ENCODE data around the gene LPIN1. TPM values are rescaled to one million over a fixed set of nuclear protein-coding genes. Genes with fewer than 3 reads are reported as not detected.

LPIN1 gene
- total and polyA plus RNA-seq, 2 of the 13 experiments (the other 11 are each of a cell fraction or from before 2014, with no cell fraction given), result 9.7 to 19.4 TPM

DNA sequence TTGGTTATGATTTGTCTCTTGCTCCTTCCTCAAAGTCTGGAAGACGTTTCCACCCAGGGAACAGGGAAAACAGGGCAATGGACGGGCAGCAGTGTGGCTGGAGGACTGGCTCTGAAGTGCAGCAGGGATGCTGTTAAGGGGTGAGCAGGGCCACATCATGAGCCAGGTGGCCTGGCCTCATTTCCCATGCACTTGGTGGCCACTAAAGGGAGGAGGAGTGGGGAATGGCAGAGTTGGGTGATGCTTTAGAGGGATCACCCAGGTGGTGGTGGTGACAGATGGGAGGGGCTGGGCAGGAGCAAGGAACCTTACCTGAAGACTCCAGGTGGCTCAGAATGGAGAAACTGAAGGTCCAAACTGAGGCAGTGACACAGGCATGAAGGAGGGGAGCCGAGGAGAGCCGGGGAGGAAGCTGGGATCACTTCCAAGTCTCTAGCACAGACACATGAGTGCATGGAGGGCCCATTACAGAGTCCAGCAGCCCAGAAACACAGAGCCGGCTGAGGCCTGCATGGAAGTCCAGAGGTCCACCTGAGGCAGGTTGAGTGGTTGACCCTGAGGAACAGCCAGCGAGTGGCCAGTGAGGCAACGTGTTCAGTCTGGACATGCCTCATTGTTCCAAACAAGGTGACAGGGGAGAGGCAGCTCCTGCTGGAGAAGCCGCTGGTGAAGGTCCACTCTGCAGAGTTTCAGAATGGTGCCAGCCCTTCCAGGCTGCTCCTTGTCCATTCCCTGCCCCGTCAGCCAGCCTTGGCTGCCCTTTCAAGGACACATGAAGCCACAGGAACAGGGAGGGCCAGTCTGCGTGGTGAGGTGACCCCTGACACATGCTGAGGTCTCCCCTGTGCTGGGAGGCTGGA, 91.7 kb downstream of the LPIN1 start:
- no TSS peak for BruUV-seq (replicated peaks)
- Histone ChIP-seq H3K9ac (ENCODE audit: insufficient read depth, low read depth, low read length) (peak overlapping the region; percentile 6; the same call in 1 of the 2 replicates), H3K9me3 (ENCODE audit: low read length) (peaks cover 5% of the 10 kb centered on the region; the same call in 1 of the 2 replicates), H3K79me2 (ENCODE audit: insufficient read depth, low read length) (no peaks in the 10 kb centered on the region), H2AFZ (ENCODE audit: low read length) (peak overlapping the region; percentile 67), H3K4me2 (ENCODE audit: low read depth, low read length) (peak overlapping the region; percentile 77), H3K27me3 (ENCODE audit: control insufficient read depth in 1 of 2, insufficient read depth in 2 of 2, low read length in 2 of 2) (peaks cover 1 to 12% of the 10 kb centered on the region in 2 experiments; a peak in 2 of 5 replicates), H4K20me1 (ENCODE audit: insufficient read depth, low read length) (no peaks in the 10 kb centered on the region), H3K4me3 (replicated peaks in 1 of 3; ENCODE audit: insufficient read depth in 1 of 3, low read depth in 2 of 3, low read length in 3 of 3) (peak overlapping the region in 1 of 3 experiments; percentile 59; a peak in 2 of 6 replicates), H3K27ac (ENCODE audit: extremely low read length, insufficient read depth, low read length) (no peak overlapping the region), H3K4me1 (ENCODE audit: insufficient read depth, low read length) (peaks cover 32% of the 10 kb centered on the region), H3K36me3 (replicated peaks in 1 of 2; ENCODE audit: control insufficient read depth in 1 of 2, insufficient read depth in 2 of 2, low read length in 2 of 2) (no peaks in the 10 kb centered on the region)
- 13% methylated on average over 9 of the region's 10 CpGs for WGBS (ENCODE audit: low lambda C conversion rate)
- peak; percentile 25 for DNase-seq (ENCODE audit: low spot score)
- intact Hi-C loops (cut with micrococcal nuclease; ENCODE audit: unreplicated experiment), result no loop called here
- peak; percentile 84 for ATAC-seq
- CTCF ChIA-PET (ENCODE audit: low intra/inter-chr PET ratio, low total read pairs), result no interaction called here
- POLR2A ChIA-PET, result no interaction called here
- FAIRE-seq, result no peak
- in situ Hi-C loops (cut with HindIII; ENCODE audit: extremely low pct_ligation_motif_present, low pct_unique_long_range_greater_than_20kb), result loop anchor here (10.0 kb wide), 1 partner anchor 1167 kb away; no protein-coding TSS in a partner anchor
- TF ChIP-seq ZFP36L2 (CRISPR knock-in tag; IDR thresholded peaks at IDR 0.05), result no peak
- no peak for TF ChIP-seq ONECUT2 (CRISPR knock-in tag; IDR thresholded peaks at IDR 0.05)
- no peak for TF ChIP-seq MAF1 (CRISPR knock-in tag; IDR thresholded peaks at IDR 0.05; ENCODE audit: borderline replicate concordance)
- no peak for TF ChIP-seq ZBTB14 (CRISPR knock-in tag; IDR thresholded peaks at IDR 0.05)
- peak; percentile 83 for TF ChIP-seq ZNF292 (CRISPR knock-in tag; IDR thresholded peaks at IDR 0.05; ENCODE audit: borderline replicate concordance, low read depth)
- TF ChIP-seq TP53 (CRISPR knock-in tag; conservative IDR thresholded peaks at IDR 0.05), result no peak
- no peak for TF ChIP-seq PRDM15 (CRISPR knock-in tag; IDR thresholded peaks at IDR 0.05)
- no peak for TF ChIP-seq ZNF441 (CRISPR knock-in tag; IDR thresholded peaks at IDR 0.05; ENCODE audit: borderline replicate concordance)
- no peak for TF ChIP-seq ZNF232 (CRISPR knock-in tag; IDR thresholded peaks at IDR 0.05; ENCODE audit: borderline replicate concordance)
- no peak for TF ChIP-seq E2F1 (CRISPR knock-in tag; IDR thresholded peaks at IDR 0.05)
- TF ChIP-seq ZMYM3 (CRISPR knock-in tag; IDR thresholded peaks at IDR 0.05), result peak; percentile 68
- no peak for TF ChIP-seq JDP2 (CRISPR knock-in tag; IDR thresholded peaks at IDR 0.05; ENCODE audit: borderline replicate concordance)
- no peak for TF ChIP-seq ZNF33A (CRISPR knock-in tag; IDR thresholded peaks at IDR 0.05; ENCODE audit: borderline replicate concordance)
- TF ChIP-seq STAT5B (CRISPR knock-in tag; IDR thresholded peaks at IDR 0.05), result no peak
